Measurements from ENCODE around the gene FXYD3.

DNA sequence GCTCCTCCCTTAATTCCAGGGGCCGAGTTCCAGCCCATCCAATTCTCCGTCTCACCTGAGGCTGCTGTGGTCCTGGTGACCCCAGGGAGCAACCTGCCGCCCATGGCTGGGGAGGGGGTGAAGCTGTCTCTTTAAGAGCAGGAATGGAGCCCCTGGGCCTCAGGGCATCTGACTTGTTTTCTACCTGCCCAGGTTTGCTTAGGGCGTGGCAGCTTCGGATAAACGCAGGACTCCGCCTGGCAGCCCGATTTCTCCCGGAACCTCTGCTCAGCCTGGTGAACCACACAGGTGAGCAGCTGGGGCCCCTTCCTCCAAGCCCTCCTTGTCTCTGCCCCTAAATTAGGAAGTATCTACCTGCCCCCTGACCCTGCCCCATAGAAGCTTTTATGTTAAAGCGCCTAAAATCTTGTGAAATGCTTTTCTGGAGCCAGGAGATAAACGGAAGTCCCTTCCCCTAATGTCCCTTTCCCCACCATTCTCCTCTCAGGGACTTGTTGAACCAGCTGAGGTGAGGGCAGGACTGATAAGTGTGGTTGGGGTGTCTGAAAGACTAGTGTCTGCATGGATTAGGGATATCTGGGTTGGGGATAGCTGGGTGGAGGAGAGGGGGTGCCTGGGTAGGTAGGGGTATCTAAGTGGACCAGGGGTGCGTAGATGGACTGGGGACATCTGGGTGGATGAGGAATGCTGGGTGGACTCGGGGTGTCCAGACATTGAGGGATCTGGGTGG lies 614 bp downstream of the FXYD3 start:
- TF ChIP-seq SNAI2 (CRISPR knock-in tag; IDR thresholded peaks at IDR 0.05): no peak
- TF ChIP-seq, protein P1, sequence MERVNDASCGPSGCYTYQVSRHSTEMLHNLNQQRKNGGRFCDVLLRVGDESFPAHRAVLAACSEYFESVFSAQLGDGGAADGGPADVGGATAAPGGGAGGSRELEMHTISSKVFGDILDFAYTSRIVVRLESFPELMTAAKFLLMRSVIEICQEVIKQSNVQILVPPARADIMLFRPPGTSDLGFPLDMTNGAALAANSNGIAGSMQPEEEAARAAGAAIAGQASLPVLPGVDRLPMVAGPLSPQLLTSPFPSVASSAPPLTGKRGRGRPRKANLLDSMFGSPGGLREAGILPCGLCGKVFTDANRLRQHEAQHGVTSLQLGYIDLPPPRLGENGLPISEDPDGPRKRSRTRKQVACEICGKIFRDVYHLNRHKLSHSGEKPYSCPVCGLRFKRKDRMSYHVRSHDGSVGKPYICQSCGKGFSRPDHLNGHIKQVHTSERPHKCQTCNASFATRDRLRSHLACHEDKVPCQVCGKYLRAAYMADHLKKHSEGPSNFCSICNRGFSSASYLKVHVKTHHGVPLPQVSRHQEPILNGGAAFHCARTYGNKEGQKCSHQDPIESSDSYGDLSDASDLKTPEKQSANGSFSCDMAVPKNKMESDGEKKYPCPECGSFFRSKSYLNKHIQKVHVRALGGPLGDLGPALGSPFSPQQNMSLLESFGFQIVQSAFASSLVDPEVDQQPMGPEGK (CRISPR knock-in tag; IDR thresholded peaks at IDR 0.05; ENCODE audit: borderline replicate concordance): no peak
- TF ChIP-seq ZFP3 (CRISPR knock-in tag; IDR thresholded peaks at IDR 0.05): no peak
- no peak for TF ChIP-seq PPARA (CRISPR knock-in tag; IDR thresholded peaks at IDR 0.05; ENCODE audit: borderline replicate concordance)
- no peak for TF ChIP-seq TOX (CRISPR knock-in tag; IDR thresholded peaks at IDR 0.05; ENCODE audit: borderline replicate concordance)
- TF ChIP-seq CSDC2 (CRISPR knock-in tag; IDR thresholded peaks at IDR 0.05): no peak
- TF ChIP-seq ISL1 (CRISPR knock-in tag; IDR thresholded peaks at IDR 0.05): no peak
- no peak for TF ChIP-seq RARB (CRISPR knock-in tag; IDR thresholded peaks at IDR 0.05)
- no peak for TF ChIP-seq BACH2 (CRISPR knock-in tag; IDR thresholded peaks at IDR 0.05; ENCODE audit: borderline replicate concordance)
- no peak for TF ChIP-seq ARNTL (CRISPR knock-in tag; IDR thresholded peaks at IDR 0.05; ENCODE audit: borderline replicate concordance, low read depth)
- TF ChIP-seq, protein P2, sequence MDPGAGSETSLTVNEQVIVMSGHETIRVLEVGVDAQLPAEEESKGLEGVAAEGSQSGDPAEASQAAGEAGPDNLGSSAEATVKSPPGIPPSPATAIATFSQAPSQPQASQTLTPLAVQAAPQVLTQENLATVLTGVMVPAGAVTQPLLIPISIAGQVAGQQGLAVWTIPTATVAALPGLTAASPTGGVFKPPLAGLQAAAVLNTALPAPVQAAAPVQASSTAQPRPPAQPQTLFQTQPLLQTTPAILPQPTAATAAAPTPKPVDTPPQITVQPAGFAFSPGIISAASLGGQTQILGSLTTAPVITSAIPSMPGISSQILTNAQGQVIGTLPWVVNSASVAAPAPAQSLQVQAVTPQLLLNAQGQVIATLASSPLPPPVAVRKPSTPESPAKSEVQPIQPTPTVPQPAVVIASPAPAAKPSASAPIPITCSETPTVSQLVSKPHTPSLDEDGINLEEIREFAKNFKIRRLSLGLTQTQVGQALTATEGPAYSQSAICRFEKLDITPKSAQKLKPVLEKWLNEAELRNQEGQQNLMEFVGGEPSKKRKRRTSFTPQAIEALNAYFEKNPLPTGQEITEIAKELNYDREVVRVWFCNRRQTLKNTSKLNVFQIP (CRISPR knock-in tag; IDR thresholded peaks at IDR 0.05; ENCODE audit: borderline replicate concordance, low read depth): no peak

Data from SK-N-SH treated with all-trans-retinoic acid at 6 μM for 48 hours (cell line).